ENCODE results near the gene OLIG2. TPM values are rescaled to one million over a fixed set of nuclear protein-coding genes. Genes with fewer than 3 reads are reported as not detected.

The OLIG2 gene
- total RNA-seq, 1 experiment from 2014 or later: not detected

DNA sequence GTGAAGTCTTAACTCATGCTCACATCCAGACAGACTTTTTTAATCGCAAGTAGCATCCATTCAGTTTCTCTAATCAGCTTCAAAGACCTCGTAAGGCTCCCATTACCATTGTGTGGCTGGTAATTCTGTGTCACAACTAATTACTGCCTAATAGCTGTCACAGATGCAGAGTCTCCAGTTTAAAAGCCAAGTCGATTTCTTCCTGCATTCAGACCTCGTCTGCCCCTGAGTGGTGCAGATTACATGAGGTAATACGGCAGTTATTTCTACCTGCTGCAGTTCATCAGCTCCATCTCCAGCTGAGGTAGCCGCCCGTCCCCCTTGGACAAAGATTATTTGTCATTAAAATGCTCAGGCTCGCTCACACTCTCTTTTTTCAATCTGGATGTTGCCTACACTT is 34.4 kb upstream of the OLIG2 start:
- H3K9me3 ChIP-seq (ENCODE audit: low read length): no peaks in the 10 kb centered on the region
- DNase-seq: no peak

DNA sequence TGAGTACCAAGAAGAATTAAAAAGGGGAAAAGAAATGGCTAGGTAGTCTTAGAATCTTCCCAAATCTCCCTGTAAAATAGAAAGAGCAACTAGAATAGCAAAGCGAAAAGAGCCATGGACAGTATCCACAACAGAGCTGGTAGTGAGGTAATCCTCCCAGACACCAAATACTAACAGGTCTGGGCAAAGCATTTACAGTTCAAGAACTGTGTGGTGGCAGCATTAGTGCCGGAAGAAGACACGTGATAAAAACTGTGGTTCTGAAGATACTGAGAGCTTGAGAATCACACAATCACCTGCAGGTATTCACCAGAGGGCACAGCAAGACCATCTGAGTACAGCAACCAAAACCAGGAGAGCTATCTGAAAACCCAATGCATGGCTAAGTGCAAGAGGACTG is 31.8 kb upstream of the OLIG2 start:
- no peak for DNase-seq

More for the DNA sequence above, 34.4 kb upstream of the OLIG2 start:
- Histone ChIP-seq H3K79me2 (ENCODE audit: low read length) (no peaks in the 10 kb centered on the region), H3K27ac (ENCODE audit: low read length) (no peak overlapping the region), H2AFZ (ENCODE audit: low read length) (no peak overlapping the region), H4K20me1 (ENCODE audit: insufficient read depth, low read depth, low read length) (no peaks in the 10 kb centered on the region), H3K4me2 (ENCODE audit: low read depth, low read length, poor library complexity, severe bottlenecking) (no peak overlapping the region), H3K9ac (ENCODE audit: low read length) (no peak overlapping the region), H3K4me1 (ENCODE audit: low read length) (no peaks in the 10 kb centered on the region), H3K9me2 (replicated peaks; ENCODE audit: insufficient read depth, low read length) (no peaks in the 10 kb centered on the region), H3K27me3 (ENCODE audit: low read length) (no peaks in the 10 kb centered on the region; the same call in 1 of the 2 replicates), H3K4me3 (ENCODE audit: low read length) (no peak overlapping the region), H3K36me3 (ENCODE audit: insufficient read depth, low read length) (no peaks in the 10 kb centered on the region)

DNA sequence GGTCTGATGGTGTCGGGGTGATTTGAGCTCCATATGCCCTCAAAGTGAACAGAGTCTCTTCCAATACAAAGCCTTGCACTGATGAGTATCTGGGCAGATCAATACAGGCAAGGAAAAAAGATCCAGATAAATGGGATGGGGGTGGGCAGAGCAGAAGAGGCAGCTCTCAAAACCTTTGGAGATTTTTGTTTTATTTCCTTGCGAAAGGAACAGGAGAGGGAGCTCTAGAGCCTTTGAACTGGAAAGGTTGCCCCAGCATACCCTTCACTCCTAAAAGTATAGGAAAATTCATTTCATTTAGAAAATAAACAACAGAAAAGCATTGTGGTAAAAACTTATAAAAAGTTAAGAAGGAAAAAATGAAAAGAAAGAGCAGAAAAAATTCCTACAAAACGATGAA is 31.4 kb upstream of the OLIG2 start:
- no peaks in the 10 kb centered on the region for H3K4me1 ChIP-seq (ENCODE audit: low read length)
- H4K20me1 ChIP-seq (ENCODE audit: insufficient read depth, low read depth, low read length): no peaks in the 10 kb centered on the region
- H3K4me2 ChIP-seq (ENCODE audit: low read depth, low read length, poor library complexity, severe bottlenecking): no peak overlapping the region
- H3K9ac ChIP-seq (ENCODE audit: low read length): no peak overlapping the region
- H3K27me3 ChIP-seq (ENCODE audit: low read length): 0 out of 2 replicates have a peak, but pooled peaks cover 4% of the 10 kb centered on the region
- H3K4me3 ChIP-seq (ENCODE audit: low read length): no peak overlapping the region
- H2AFZ ChIP-seq (ENCODE audit: low read length): no peak overlapping the region
- DNase-seq: peak; percentile 54
- no peaks in the 10 kb centered on the region for H3K79me2 ChIP-seq (ENCODE audit: low read length)
- H3K36me3 ChIP-seq (ENCODE audit: insufficient read depth, low read length): no peaks in the 10 kb centered on the region
- H3K9me2 ChIP-seq (replicated peaks; ENCODE audit: insufficient read depth, low read length): no peaks in the 10 kb centered on the region
- no peak overlapping the region for H3K27ac ChIP-seq (ENCODE audit: low read length)
- H3K9me3 ChIP-seq (ENCODE audit: low read length): peaks cover 3% of the 10 kb centered on the region; the same call in 1 of the 2 replicates

More for the DNA sequence above, 31.8 kb upstream of the OLIG2 start:
- Histone ChIP-seq H3K36me3 (ENCODE audit: insufficient read depth, low read length) (no peaks in the 10 kb centered on the region), H3K9ac (ENCODE audit: low read length) (no peak overlapping the region), H2AFZ (ENCODE audit: low read length) (no peak overlapping the region), H3K9me2 (replicated peaks; ENCODE audit: insufficient read depth, low read length) (no peaks in the 10 kb centered on the region), H4K20me1 (ENCODE audit: insufficient read depth, low read depth, low read length) (no peaks in the 10 kb centered on the region), H3K9me3 (ENCODE audit: low read length) (peaks cover 2% of the 10 kb centered on the region; the same call in 1 of the 2 replicates), H3K4me2 (ENCODE audit: low read depth, low read length, poor library complexity, severe bottlenecking) (no peak overlapping the region), H3K79me2 (ENCODE audit: low read length) (no peaks in the 10 kb centered on the region), H3K27me3 (ENCODE audit: low read length) (0 out of 2 replicates have a peak, but pooled peaks cover 3% of the 10 kb centered on the region), H3K27ac (ENCODE audit: low read length) (no peak overlapping the region), H3K4me3 (ENCODE audit: low read length) (no peak overlapping the region), H3K4me1 (ENCODE audit: low read length) (no peaks in the 10 kb centered on the region)

DNA sequence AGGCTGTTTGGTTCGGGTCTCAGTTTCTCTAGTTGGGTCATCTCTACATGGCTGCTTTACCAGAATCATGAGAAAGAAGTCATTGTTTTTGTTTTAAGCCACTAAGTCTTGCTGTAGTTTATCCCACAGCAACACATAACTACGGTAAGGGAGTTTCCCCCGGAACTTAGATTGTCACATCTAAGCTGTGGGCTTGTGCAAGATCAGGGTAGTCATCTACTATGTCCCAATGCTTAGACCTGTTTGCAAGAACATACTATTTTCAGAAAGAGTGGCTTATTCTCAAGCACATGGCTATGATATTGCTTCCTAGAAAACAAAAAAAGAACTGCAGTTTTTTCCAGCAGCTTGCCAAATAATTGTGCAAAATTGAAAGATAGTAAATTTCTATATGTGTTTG is 18.0 kb upstream of the OLIG2 start:
- H3K4me3 ChIP-seq (ENCODE audit: low read length): no peak overlapping the region
- DNase-seq: no peak
- H3K9me2 ChIP-seq (replicated peaks; ENCODE audit: insufficient read depth, low read length): no peaks in the 10 kb centered on the region
- H3K27ac ChIP-seq (ENCODE audit: low read length): no peak overlapping the region
- H3K4me2 ChIP-seq (ENCODE audit: low read depth, low read length, poor library complexity, severe bottlenecking): no peak overlapping the region
- H3K36me3 ChIP-seq (ENCODE audit: insufficient read depth, low read length): no peaks in the 10 kb centered on the region
- H3K4me1 ChIP-seq (ENCODE audit: low read length): no peaks in the 10 kb centered on the region
- H4K20me1 ChIP-seq (ENCODE audit: insufficient read depth, low read depth, low read length): no peaks in the 10 kb centered on the region
- no peak overlapping the region for H2AFZ ChIP-seq (ENCODE audit: low read length)
- H3K79me2 ChIP-seq (ENCODE audit: low read length): no peaks in the 10 kb centered on the region
- H3K9ac ChIP-seq (ENCODE audit: low read length): no peak overlapping the region
- no peaks in the 10 kb centered on the region for H3K27me3 ChIP-seq (ENCODE audit: low read length)
- no peaks in the 10 kb centered on the region for H3K9me3 ChIP-seq (ENCODE audit: low read length)

DNA sequence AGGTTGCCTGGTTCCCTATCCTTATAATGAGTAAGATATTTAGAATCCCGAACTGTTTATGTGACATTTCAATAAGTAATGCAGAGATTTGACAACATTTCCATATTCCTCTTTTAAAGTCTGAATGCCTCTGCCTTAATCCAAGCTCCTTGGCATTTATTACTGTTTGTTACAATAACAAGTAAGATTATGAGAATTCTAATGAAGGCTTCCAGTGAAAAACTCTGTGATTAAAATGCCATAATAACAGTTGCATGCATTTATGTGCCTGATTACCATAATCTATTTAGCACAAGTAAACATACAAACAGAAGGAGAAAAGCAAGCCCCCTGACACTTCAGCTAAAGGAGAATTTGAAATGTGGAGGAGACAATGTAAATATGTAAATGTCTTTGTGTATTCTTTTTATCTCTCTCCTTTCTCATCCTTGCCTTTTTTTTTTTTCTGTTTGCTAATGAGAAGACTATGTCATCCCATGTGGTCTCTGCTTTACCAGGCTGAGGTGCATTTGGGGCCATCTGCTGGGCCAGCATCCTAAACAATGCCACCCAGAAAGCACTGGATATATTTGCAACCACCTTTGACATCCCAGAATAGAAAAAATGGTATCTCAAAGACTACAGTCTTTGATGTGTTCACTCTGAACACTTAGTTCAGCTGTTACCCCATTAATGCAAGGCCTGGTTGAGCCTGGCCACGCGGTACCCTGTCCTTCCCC is 17.2 kb upstream of the OLIG2 start:
- no peak overlapping the region for H3K4me3 ChIP-seq (ENCODE audit: low read length)
- no peaks in the 10 kb centered on the region for H3K4me1 ChIP-seq (ENCODE audit: low read length)
- H4K20me1 ChIP-seq (ENCODE audit: insufficient read depth, low read depth, low read length): no peaks in the 10 kb centered on the region
- no peak for DNase-seq
- H3K9me3 ChIP-seq (ENCODE audit: low read length): no peaks in the 10 kb centered on the region
- H3K36me3 ChIP-seq (ENCODE audit: insufficient read depth, low read length): no peaks in the 10 kb centered on the region
- no peaks in the 10 kb centered on the region for H3K27me3 ChIP-seq (ENCODE audit: low read length)
- H3K9me2 ChIP-seq (replicated peaks; ENCODE audit: insufficient read depth, low read length): no peaks in the 10 kb centered on the region
- H3K4me2 ChIP-seq (ENCODE audit: low read depth, low read length, poor library complexity, severe bottlenecking): no peak overlapping the region
- no peak overlapping the region for H2AFZ ChIP-seq (ENCODE audit: low read length)
- no peak overlapping the region for H3K27ac ChIP-seq (ENCODE audit: low read length)
- no peak overlapping the region for H3K9ac ChIP-seq (ENCODE audit: low read length)
- no peaks in the 10 kb centered on the region for H3K79me2 ChIP-seq (ENCODE audit: low read length)

DNA sequence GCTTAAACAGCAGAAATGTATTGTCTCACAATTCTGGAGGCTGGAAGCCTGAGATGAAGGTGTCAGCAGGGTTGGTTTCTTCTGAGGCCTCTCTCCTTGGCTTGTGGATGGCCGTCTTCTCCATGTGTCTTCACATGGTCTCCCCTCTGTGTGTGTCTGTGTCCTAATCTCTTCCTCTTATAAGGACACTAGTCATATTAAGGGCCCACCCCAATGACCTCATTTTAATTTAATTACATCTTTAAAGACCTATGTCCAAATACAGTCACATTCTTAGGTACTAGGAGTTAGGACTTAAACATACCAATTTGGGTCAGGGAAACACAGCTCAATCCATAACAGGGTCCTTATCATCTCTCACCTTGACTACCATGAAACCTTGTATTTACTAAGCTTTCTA is 14.8 kb upstream of the OLIG2 start:
- no peak for DNase-seq
- H3K4me3 ChIP-seq (ENCODE audit: low read length): no peak overlapping the region
- H4K20me1 ChIP-seq (ENCODE audit: insufficient read depth, low read depth, low read length): no peaks in the 10 kb centered on the region
- no peaks in the 10 kb centered on the region for H3K9me2 ChIP-seq (replicated peaks; ENCODE audit: insufficient read depth, low read length)
- H3K4me2 ChIP-seq (ENCODE audit: low read depth, low read length, poor library complexity, severe bottlenecking): no peak overlapping the region
- H3K79me2 ChIP-seq (ENCODE audit: low read length): no peaks in the 10 kb centered on the region
- no peaks in the 10 kb centered on the region for H3K36me3 ChIP-seq (ENCODE audit: insufficient read depth, low read length)
- H2AFZ ChIP-seq (ENCODE audit: low read length): no peak overlapping the region
- H3K9ac ChIP-seq (ENCODE audit: low read length): no peak overlapping the region
- H3K27ac ChIP-seq (ENCODE audit: low read length): no peak overlapping the region
- no peaks in the 10 kb centered on the region for H3K9me3 ChIP-seq (ENCODE audit: low read length)
- no peaks in the 10 kb centered on the region for H3K4me1 ChIP-seq (ENCODE audit: low read length)
- H3K27me3 ChIP-seq (ENCODE audit: low read length): no peaks in the 10 kb centered on the region

DNA sequence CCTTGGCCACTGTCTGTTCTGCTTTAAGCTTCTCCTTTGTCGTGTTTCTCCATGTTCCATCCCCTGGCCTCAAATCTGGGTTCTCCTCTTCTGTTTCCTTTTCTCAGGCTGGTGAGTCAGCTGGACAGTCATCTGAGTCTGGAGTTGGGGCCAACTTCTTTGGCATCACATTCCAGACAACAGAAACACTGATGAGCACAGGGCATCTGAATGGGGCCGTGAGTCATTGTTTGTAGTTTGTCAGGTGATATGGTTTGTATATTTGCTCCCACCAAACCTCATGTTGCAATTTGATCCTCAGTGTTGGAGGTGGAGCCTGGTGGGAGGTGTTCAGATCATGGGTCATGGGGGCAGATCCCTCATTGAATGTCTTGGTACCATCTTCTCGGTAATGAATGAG is 14.3 kb upstream of the OLIG2 start:
- H3K27ac ChIP-seq (ENCODE audit: low read length): no peak overlapping the region
- H4K20me1 ChIP-seq (ENCODE audit: insufficient read depth, low read depth, low read length): no peaks in the 10 kb centered on the region
- no peaks in the 10 kb centered on the region for H3K27me3 ChIP-seq (ENCODE audit: low read length)
- H3K9me3 ChIP-seq (ENCODE audit: low read length): no peaks in the 10 kb centered on the region
- H2AFZ ChIP-seq (ENCODE audit: low read length): no peak overlapping the region
- H3K4me1 ChIP-seq (ENCODE audit: low read length): no peaks in the 10 kb centered on the region
- no peak overlapping the region for H3K4me3 ChIP-seq (ENCODE audit: low read length)
- H3K9ac ChIP-seq (ENCODE audit: low read length): no peak overlapping the region
- no peak overlapping the region for H3K4me2 ChIP-seq (ENCODE audit: low read depth, low read length, poor library complexity, severe bottlenecking)
- no peak for DNase-seq
- H3K9me2 ChIP-seq (replicated peaks; ENCODE audit: insufficient read depth, low read length): no peaks in the 10 kb centered on the region
- no peaks in the 10 kb centered on the region for H3K79me2 ChIP-seq (ENCODE audit: low read length)
- no peaks in the 10 kb centered on the region for H3K36me3 ChIP-seq (ENCODE audit: insufficient read depth, low read length)

DNA sequence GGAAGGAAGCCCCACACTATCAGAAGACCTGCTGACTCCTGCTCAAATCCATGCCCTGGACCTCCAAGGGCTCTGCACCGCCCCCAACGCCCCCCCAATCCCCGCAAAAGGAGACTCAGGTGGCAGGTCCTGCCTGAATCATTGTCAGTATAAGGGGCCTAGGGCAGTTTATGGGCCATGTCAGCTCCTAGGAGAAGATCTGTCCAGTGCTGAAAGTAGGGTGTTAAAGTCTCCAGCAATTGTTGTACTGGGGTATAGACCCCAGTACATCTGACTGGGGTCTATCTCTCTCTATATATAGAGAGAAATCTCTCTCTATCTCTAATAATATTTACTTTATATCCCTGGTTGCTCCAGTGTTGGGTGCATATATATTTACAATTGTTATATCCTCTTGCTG is 12.1 kb upstream of the OLIG2 start:
- no peaks in the 10 kb centered on the region for H3K9me3 ChIP-seq (ENCODE audit: low read length)
- no peak for DNase-seq
- no peak overlapping the region for H3K9ac ChIP-seq (ENCODE audit: low read length)
- H3K9me2 ChIP-seq (replicated peaks; ENCODE audit: insufficient read depth, low read length): no peaks in the 10 kb centered on the region
- no peak overlapping the region for H3K4me3 ChIP-seq (ENCODE audit: low read length)
- H3K4me2 ChIP-seq (ENCODE audit: low read depth, low read length, poor library complexity, severe bottlenecking): no peak overlapping the region
- no peaks in the 10 kb centered on the region for H3K79me2 ChIP-seq (ENCODE audit: low read length)
- no peaks in the 10 kb centered on the region for H3K36me3 ChIP-seq (ENCODE audit: insufficient read depth, low read length)
- H2AFZ ChIP-seq (ENCODE audit: low read length): no peak overlapping the region
- no peaks in the 10 kb centered on the region for H3K4me1 ChIP-seq (ENCODE audit: low read length)
- H4K20me1 ChIP-seq (ENCODE audit: insufficient read depth, low read depth, low read length): no peaks in the 10 kb centered on the region
- H3K27me3 ChIP-seq (ENCODE audit: low read length): no peaks in the 10 kb centered on the region
- H3K27ac ChIP-seq (ENCODE audit: low read length): no peak overlapping the region

Data from Karpas-422 (cell line).